Measurements from ENCODE around the gene OR4B1.

OR4B1 gene

GRCh38 chr11:48169259-48169658 is 47.4 kb upstream of the OR4B1 start:
- TF ChIP-seq REST (IDR thresholded peaks at IDR 0.05; ENCODE audit: insufficient replicate concordance, low read depth) (no peak), GABPA (IDR thresholded peaks at IDR 0.05; ENCODE audit: low read depth) (no peak), SPI1 (IDR thresholded peaks at IDR 0.05; ENCODE audit: borderline replicate concordance, low read depth) (no peak), POLR2AphosphoS5 (IDR thresholded peaks at IDR 0.05; ENCODE audit: low read depth) (no peak), CTCF (IDR thresholded peaks at IDR 0.05; ENCODE audit: insufficient read depth, low read length) (no peak)
- Histone ChIP-seq H3K27ac (replicated peaks) (no peak overlapping the region), H3K4me3 (replicated peaks; ENCODE audit: insufficient read depth, low read length) (no peak overlapping the region), H3K27me3 (ENCODE audit: insufficient read depth, poor library complexity, severe bottlenecking) (no peaks in the 10 kb centered on the region)
- DNase-seq (ENCODE audit: low read depth in 1 of 2, low spot score in 1 of 2), result no peak

GRCh38 chr11:48169717-48170116 is 46.9 kb upstream of the OR4B1 start:
- no peak overlapping the region for H3K27ac ChIP-seq (replicated peaks)

More at GRCh38 chr11:48169717-48170116, 46.9 kb upstream of the OR4B1 start:
- TF ChIP-seq SPI1 (IDR thresholded peaks at IDR 0.05; ENCODE audit: borderline replicate concordance, low read depth) (no peak), CTCF (IDR thresholded peaks at IDR 0.05; ENCODE audit: insufficient read depth, low read length) (no peak), GABPA (IDR thresholded peaks at IDR 0.05; ENCODE audit: low read depth) (no peak), REST (IDR thresholded peaks at IDR 0.05; ENCODE audit: insufficient replicate concordance, low read depth) (no peak), POLR2AphosphoS5 (IDR thresholded peaks at IDR 0.05; ENCODE audit: low read depth) (no peak)
- no peaks in the 10 kb centered on the region for H3K27me3 ChIP-seq (ENCODE audit: insufficient read depth, poor library complexity, severe bottlenecking)
- no peak overlapping the region for H3K4me3 ChIP-seq (replicated peaks; ENCODE audit: insufficient read depth, low read length)
- no peak for DNase-seq (ENCODE audit: low read depth in 1 of 2, low spot score in 1 of 2)
